OCI-LY1 (cell line): Measurements from ENCODE around the gene TLCD4.

ENCODE experiments used
- EZH2 ChIP-seq: fragments of 200-600 bp; sonication (generic), shearing (Covaris generic); IDR thresholded peaks from 2 replicates; pipeline ENCODE4 v1.8.0; 2017; ENCODE audit warnings: borderline replicate concordance, mixed run types, mild to moderate bottlenecking, antibody characterized with exemption, low read length, moderate library complexity, mixed read lengths
- TF ChIP-seq, protein P1 (sequence below): fragments of 200-600 bp; sonication (generic), shearing (Covaris generic); IDR thresholded peaks from 2 replicates; pipeline ENCODE4 v1.5.1; 2017; ENCODE audit warnings: mild to moderate bottlenecking, antibody characterized with exemption, low read length, moderate library complexity, mixed read lengths

DNA sequence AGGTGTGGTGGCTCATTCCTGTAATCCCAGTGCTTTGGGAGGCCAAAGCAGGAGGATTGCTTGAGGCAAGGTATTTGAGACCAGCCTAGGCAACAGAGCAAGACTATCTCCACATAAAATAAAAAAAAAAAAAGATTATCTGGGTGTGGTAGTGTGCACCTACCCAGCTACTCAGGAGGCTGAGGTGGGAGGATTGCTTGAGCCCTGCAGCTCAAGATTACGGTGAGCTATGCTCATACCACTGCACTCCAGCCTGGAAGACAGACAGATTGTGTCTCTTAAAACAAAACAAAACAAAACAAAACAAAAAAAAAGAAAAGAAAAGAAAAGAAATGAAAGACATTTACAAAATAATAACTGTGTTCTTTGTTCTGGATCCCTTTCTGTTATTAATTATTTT is 6.1 kb upstream of the TLCD4 start:
- no peak for TF ChIP-seq EZH2
- TF ChIP-seq, protein P1, sequence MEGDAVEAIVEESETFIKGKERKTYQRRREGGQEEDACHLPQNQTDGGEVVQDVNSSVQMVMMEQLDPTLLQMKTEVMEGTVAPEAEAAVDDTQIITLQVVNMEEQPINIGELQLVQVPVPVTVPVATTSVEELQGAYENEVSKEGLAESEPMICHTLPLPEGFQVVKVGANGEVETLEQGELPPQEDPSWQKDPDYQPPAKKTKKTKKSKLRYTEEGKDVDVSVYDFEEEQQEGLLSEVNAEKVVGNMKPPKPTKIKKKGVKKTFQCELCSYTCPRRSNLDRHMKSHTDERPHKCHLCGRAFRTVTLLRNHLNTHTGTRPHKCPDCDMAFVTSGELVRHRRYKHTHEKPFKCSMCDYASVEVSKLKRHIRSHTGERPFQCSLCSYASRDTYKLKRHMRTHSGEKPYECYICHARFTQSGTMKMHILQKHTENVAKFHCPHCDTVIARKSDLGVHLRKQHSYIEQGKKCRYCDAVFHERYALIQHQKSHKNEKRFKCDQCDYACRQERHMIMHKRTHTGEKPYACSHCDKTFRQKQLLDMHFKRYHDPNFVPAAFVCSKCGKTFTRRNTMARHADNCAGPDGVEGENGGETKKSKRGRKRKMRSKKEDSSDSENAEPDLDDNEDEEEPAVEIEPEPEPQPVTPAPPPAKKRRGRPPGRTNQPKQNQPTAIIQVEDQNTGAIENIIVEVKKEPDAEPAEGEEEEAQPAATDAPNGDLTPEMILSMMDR: no peak
